GM19468 (cell line): ENCODE measurements around the gene DUSP16.
A peak's percentile ranks its signal among the peaks of the same experiment; 100 is the strongest.
"Not testable (repeated sequence)": the region's sequence is repeated elsewhere in the genome, so short reads cannot be mapped to it uniquely, and the experiment has no call there.

Source experiments
- ATAC-seq: cut with Tn5 transposase; IDR thresholded peaks from one replicate; pipeline ENCODE4 v1.9.1; 2021; ENCODE audit warnings: mild to moderate bottlenecking, moderate library complexity, moderate number of reproducible peaks; ENCODE audit not compliant: unreplicated experiment; ENCODE audit errors: extremely low read depth

DUSP16 gene

DNA sequence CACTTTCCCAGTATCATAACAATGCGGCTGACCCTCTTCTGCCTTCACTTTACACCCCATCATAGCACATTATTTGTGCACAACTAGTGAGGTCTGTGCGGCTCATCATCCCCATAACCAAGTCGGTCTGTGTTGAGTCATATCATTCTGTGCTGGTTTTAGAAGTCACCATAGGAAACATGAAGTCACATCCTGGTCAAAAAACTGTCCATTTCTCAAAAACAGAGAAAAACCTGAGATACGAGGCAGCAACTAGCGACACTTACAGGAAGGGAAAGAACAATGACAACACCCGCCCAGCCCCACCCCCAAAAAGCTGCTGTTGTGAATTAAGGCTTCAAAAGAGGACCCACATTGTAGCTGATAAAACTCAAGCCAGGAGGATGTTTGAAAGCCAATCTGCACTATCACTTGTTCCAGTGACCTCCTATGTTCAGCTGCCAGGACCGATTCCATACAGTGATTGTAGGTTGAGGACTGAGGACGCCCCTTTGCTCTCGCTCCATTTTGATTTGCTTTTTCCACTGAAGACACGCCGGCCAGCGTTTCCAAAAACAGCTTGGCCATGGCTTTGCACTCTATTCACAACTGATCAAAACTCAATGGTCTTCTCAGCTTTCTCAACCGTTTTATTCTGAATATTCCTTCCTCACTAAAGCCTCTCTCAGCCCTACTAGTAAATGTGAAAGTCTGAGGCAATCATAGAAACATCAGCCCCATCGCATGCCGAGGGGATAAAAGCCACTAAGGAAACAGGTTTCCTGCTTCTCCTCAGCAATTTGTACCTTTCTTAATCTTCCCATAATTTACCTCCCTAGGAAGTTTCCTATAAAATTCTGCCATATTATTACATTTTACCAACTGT is 87.5 kb downstream of the DUSP16 start:
- ATAC-seq: peak; percentile 73

- ATAC-seq: no peak
Measured at GRCh38 chr12:12474471-12474928, 88.2 kb downstream of the DUSP16 start.

DNA sequence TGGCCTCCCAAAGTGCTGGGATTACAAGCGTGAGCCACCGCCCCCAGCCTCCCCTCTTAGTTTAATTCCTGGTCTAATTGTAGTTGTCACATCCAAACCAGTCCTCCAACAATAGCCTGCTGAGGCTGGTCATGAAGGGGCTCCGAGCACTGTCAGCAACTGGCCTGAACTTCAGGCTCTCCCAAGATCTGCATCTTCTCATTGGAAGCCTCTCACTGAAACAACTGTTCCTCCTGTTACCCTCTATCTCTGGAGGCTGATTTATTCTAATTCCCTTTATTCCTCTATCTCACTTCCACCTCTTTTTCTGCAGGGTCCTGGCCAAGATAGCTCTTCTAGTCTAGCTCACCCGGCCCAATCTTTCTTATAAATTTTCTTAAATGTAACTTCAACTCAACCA is 89.4 kb downstream of the DUSP16 start:
- ATAC-seq: no peak

- not testable (repeated sequence) for ATAC-seq
Measured at GRCh38 chr12:12471982-12472961, 90.4 kb downstream of the DUSP16 start.

- ATAC-seq: no peak
Measured at GRCh38 chr12:12470751-12471306, 91.8 kb downstream of the DUSP16 start.

DNA sequence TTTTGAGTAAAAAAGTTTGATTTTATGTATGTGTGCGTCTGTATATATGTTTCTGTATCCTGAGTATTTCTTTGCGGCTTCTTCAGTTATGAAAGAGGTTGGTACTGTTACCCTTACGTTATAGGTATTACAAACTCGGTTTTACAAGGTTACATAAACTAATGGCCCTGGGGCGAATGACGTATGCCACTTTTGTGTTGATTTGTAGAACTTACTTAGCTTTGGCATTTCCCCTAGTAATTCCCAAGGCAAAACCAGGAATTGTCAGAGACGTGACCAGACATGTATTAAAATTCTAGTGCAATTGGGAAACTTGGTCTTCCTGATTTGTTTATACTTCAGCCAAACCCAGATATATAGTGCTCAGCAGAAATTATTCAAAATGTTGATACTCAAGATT is 93.3 kb downstream of the DUSP16 start:
- no peak for ATAC-seq

- no peak for ATAC-seq
Measured at GRCh38 chr12:12468575-12468974, 94.1 kb downstream of the DUSP16 start.

- ATAC-seq: no peak
Measured at GRCh38 chr12:12467688-12468261, 94.9 kb downstream of the DUSP16 start.

- no peak for ATAC-seq
Measured at GRCh38 chr12:12467264-12467663, 95.4 kb downstream of the DUSP16 start.

GRCh38 chr12:12466157-12466556 is 96.5 kb downstream of the DUSP16 start:
- ATAC-seq: no peak

DNA sequence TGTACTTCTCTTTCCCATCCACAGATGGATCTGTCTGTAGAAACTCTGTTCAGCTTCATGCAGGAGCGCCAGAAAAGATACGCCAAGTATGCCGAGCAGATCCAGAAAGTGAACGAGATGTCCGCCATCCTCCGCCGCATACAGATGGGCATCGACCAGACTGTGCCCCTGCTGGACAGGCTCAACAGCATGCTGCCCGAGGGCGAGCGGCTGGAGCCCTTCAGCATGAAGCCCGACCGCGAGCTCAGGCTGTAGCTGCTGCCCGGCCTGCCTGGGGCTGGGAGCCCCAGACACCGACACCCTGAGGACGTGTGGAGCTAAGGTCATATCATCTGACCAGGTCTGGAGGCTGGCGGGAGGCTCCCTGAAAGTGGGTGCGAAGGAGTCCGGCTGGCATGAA is 97.1 kb downstream of the DUSP16 start:
- no peak for ATAC-seq

DNA sequence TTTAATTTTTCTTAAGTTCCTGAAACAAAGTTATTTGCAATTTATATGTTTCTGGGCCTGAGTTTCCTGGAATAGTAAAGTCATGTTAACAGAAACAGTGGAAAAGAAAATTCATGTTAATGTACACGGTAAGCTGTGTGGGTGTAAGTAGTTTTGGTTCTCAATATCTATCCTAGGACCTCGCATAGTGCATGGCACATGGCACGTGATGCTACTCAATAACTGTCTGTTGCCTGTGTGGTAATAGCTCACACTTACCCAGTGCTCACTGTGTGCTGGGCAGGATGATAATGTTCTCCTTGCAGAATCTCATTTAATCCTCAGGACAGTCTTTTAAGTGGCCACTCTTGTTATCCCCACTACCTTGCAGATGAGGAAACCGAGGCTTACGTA is 100.7 kb downstream of the DUSP16 start:
- ATAC-seq: no peak

DNA sequence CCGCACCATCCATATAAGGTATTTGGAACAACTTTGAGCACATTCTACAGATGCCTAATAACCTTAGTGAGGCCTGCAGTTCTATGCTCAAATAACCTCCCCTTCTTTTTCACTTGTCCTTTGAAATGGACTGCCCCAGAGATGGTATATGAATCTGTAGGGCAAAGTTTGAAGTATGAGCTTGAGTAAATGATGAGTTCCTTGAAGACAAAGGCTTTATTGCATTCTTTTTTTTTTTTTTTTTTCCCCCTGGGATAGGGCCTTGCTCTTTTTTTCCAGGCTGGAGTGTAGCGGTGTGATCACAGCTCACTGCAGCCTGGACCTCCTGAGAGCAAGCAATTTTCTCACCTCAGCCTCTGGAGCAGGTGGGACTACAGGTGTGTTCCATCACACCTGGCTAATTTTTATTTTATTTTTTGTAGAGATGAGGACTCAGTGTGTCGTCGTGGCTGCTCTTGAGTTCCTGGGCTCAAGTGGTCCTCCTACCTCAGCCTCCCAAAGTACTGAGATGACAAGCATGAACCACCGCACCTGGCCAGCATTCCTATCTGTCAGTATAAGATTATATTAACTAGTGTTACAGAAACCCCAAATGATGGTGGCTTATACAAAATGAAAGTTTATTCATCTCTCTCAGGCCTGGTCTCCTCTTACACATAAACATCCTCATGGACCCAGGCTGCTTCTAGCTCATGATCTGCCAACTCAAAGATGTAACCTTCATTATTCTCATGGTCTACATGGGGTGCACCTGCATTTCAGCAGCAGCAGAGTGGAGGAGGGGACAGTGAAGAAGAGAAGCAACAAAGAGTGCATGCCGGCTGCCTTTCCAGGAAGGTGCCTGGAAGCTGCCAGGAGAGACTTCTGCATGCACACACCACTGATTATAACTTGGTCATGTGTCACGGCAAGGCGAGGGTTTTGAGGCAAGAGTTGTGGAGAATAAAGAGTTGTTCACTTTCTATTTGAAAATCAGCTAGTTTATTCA is 101.4 kb downstream of the DUSP16 start:
- no peak for ATAC-seq

- ATAC-seq: no peak
Measured at GRCh38 chr12:12456637-12457036, 106.0 kb downstream of the DUSP16 start.

DNA sequence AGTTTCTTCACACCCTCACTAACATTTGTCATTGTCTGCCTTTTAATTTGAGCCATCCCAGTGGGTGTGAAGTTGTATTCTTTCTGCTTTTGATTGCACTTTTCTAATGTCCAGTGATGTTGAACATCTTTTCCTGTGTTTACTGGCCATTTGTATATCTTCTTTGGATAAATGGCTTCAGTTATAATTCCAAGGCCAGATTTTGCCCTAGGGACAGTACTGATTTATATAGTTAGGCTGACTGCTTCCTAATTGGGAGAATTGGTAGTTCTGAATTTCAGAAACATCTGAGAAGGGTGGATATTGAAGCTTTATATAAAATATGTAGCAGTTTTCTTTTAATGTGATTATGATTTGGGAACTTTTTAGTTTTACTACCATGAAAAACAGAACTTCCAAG is 108.3 kb downstream of the DUSP16 start:
- ATAC-seq: no peak

DNA sequence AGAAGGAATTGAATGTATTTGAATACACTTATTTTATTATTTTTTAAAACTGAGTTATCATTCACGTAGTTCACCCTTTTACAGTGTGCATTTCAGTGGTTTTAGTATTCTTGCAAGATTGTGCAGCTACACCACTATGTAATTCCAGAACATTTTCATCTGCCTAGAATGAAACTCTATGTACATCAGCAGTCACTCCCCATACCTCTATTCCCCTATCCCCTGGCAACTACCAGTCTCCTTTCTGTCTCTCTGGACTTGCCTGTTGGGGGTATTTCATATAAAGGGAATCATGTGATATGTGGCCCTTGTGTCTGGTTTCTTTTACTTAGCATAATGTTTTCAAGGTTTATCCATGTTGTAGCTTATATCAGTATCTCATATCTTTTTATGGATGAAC is 109.0 kb downstream of the DUSP16 start:
- ATAC-seq: no peak

DNA sequence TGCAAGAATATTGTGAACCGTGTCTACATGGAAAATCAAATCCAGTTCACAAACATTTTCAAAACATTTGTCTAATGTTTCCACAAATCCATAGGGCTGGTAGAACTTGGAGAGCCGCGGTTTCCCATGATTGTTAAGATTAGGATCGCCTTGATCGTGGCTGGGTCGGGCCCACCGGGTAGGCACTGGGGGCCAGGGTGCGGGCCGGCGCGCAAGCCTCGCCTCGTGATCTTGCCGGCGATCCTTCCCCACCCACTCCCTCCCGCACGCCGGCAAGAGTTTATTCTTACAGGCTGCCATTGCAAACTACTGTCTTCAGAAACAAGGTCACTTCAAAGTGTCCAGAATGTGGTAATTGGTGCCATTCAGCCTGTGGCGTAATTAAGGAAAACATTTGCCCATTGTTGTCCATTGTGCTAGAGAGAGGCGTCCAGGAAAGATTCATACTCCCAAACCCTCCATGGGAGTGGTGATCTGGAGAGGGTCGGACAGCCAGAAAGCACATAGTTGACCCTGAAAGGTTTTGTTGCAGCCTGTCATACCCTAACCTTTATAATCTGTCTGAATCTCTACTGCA is 110.2 kb downstream of the DUSP16 start:
- no peak for ATAC-seq

- ATAC-seq: no peak
Measured at GRCh38 chr12:12451098-12451497, 111.6 kb downstream of the DUSP16 start.

DNA sequence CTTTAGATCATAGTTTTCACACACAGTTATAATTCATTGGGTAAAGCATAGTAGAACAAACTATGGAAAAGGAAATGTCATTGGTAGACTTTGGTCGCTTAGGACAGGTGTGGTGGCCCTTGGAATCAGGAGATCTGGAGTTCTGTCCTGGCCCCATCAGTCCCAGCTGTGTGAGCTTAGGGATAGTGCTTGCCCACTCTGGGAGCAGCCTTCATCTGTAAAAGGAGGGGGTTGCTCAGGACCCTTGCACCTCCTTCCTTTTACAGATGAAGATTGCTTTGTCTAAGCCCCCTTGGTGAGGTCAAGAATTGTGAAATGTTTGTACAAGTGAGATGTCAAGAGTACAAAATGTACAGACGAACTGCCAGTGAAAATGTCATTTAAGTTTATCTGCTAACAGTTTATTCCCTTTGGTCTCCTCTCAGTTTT is 112.6 kb downstream of the DUSP16 start:
- ATAC-seq: no peak
